ENCODE measurements around the gene SCARB1. TPM values are rescaled to one million over a fixed set of nuclear protein-coding genes. Genes with fewer than 3 reads are reported as not detected.

SCARB1 gene
- total RNA-seq, 1 experiment from 2014 or later = 106 TPM

DNA sequence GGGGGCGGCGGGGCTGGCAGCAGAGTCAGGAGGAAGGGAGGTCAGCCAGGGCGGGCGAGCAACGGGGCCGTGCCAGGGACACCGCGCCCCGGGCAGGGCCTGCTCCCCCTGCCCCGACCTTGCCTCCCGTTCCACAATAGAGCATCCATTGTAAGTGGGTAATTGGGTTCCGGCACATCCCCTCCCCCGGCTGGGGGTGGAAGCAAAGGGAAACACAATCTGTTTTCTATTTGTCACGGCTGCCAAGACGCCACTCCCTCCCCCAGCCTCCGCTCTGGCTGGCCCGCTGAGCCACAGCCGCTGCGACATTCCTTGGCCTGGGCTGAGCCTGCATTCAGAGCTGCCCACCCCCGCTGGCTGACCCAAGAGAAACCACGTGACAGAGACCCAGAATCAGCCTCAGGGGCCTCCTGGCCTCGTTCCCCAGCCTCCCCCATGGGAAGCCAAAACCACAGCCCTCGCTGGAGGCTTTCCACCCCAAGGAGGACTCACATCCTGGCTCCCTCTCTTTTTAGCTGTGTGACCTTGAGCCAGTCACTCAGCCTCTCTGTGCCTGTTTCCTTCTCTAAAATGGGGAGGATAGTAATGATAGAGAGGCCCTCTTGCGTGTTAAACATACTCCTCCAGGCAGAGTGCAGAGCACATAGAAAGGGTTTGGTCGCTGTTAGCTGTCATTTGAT, 117.6 kb downstream of the SCARB1 start:
- POLR2A ChIA-PET = no interaction called here
- no peaks in the 10 kb centered on the region for H3K27me3 ChIP-seq (replicated peaks; ENCODE audit: control insufficient read depth, insufficient read depth, low read length)
- H3K36me3 Mint-ChIP-seq (ENCODE audit: insufficient read depth, unreplicated experiment) = peaks cover 9% of the 10 kb centered on the region
- TF ChIP-seq, protein P1, sequence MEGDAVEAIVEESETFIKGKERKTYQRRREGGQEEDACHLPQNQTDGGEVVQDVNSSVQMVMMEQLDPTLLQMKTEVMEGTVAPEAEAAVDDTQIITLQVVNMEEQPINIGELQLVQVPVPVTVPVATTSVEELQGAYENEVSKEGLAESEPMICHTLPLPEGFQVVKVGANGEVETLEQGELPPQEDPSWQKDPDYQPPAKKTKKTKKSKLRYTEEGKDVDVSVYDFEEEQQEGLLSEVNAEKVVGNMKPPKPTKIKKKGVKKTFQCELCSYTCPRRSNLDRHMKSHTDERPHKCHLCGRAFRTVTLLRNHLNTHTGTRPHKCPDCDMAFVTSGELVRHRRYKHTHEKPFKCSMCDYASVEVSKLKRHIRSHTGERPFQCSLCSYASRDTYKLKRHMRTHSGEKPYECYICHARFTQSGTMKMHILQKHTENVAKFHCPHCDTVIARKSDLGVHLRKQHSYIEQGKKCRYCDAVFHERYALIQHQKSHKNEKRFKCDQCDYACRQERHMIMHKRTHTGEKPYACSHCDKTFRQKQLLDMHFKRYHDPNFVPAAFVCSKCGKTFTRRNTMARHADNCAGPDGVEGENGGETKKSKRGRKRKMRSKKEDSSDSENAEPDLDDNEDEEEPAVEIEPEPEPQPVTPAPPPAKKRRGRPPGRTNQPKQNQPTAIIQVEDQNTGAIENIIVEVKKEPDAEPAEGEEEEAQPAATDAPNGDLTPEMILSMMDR (IDR thresholded peaks at IDR 0.05; ENCODE audit: insufficient read depth in 1 of 2, low read depth in 1 of 2, low read length in 1 of 2, severe bottlenecking in 1 of 2, unreplicated experiment in 1 of 2) = no peak
- no peaks in the 10 kb centered on the region for H3K9me3 ChIP-seq
- peak; percentile 73 to 80 for DNase-seq
- H3K9me3 Mint-ChIP-seq (ENCODE audit: unreplicated experiment) = no peaks in the 10 kb centered on the region
- H3K4me3 Mint-ChIP-seq (ENCODE audit: unreplicated experiment) = no peak overlapping the region
- peaks cover 12% of the 10 kb centered on the region for H3K4me1 Mint-ChIP-seq (ENCODE audit: low read depth, unreplicated experiment)
- CTCF ChIA-PET = interaction anchor here (0.6 to 1.1 kb wide), 2 partner anchors 18 to 25 kb away, joined by 3 to 4 read pairs; no protein-coding TSS in a partner anchor
- BruUV-seq (replicated peaks) = no TSS peak
- intact Hi-C loops (cut with micrococcal nuclease; ENCODE audit: unreplicated experiment) = loop anchor here (1.0 to 2.0 kb wide), 2 partner anchors 29 to 113 kb away; no protein-coding TSS in a partner anchor
- H3K4me3 ChIP-seq (ENCODE audit: low read depth, low read length) = no peak overlapping the region
- H3K27me3 Mint-ChIP-seq (ENCODE audit: insufficient read depth, unreplicated experiment) = no peaks in the 10 kb centered on the region
- H3K4me1 ChIP-seq = peaks cover 12% of the 10 kb centered on the region
- H3K36me3 ChIP-seq (ENCODE audit: control insufficient read depth, insufficient read depth, low read length) = no peaks in the 10 kb centered on the region
- H3K27ac Mint-ChIP-seq (ENCODE audit: unreplicated experiment) = peak overlapping the region; percentile 43

DNA sequence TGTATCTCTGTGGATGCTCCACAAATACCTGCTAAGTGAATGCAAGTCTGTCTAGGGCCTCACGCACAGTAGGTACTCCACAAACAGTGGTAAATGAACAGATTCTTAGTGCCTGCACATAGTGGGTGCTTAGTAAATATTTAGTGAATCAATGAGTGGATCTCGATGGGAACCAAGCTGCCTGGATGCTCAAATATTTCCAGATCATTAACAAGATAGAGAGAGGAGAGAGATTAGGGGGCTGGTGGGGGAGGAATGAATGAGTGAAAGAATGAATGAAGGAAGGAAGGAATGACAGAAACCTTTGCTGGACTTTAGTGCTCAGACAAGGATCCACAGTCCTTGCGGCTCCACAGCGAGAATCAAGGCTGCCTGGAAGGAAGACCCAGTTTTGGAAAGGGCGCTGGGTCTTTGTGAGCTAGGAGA, 118.2 kb downstream of the SCARB1 start:
- intact Hi-C loops (cut with micrococcal nuclease; ENCODE audit: unreplicated experiment) = loop anchor here (2.0 kb wide), 1 partner anchor 29 kb away; no protein-coding TSS in a partner anchor
- ChIA-PET CTCF (interaction anchor here (0.6 kb wide), 1 partner anchor 26 kb away, joined by 3 read pairs; no protein-coding TSS in a partner anchor), POLR2A (no interaction called here)
- Mint-ChIP-seq H3K36me3 (ENCODE audit: insufficient read depth, unreplicated experiment) (peaks cover 9% of the 10 kb centered on the region), H3K4me3 (ENCODE audit: unreplicated experiment) (no peak overlapping the region), H3K27me3 (ENCODE audit: insufficient read depth, unreplicated experiment) (no peaks in the 10 kb centered on the region), H3K9me3 (ENCODE audit: unreplicated experiment) (no peaks in the 10 kb centered on the region), H3K27ac (ENCODE audit: unreplicated experiment) (peak overlapping the region; percentile 43), H3K4me1 (ENCODE audit: low read depth, unreplicated experiment) (peaks cover 12% of the 10 kb centered on the region)
- BruUV-seq (replicated peaks) = no TSS peak
- DNase-seq = no peak
- peaks cover 12% of the 10 kb centered on the region for H3K4me1 ChIP-seq
- TF ChIP-seq, protein P1 (IDR thresholded peaks at IDR 0.05; ENCODE audit: insufficient read depth in 1 of 2, low read depth in 1 of 2, low read length in 1 of 2, severe bottlenecking in 1 of 2, unreplicated experiment in 1 of 2) = no peak
- H3K9me3 ChIP-seq = no peaks in the 10 kb centered on the region
- no peak overlapping the region for H3K4me3 ChIP-seq (ENCODE audit: low read depth, low read length)
- no peaks in the 10 kb centered on the region for H3K27me3 ChIP-seq (replicated peaks; ENCODE audit: control insufficient read depth, insufficient read depth, low read length)
- no peaks in the 10 kb centered on the region for H3K36me3 ChIP-seq (ENCODE audit: control insufficient read depth, insufficient read depth, low read length)

DNA sequence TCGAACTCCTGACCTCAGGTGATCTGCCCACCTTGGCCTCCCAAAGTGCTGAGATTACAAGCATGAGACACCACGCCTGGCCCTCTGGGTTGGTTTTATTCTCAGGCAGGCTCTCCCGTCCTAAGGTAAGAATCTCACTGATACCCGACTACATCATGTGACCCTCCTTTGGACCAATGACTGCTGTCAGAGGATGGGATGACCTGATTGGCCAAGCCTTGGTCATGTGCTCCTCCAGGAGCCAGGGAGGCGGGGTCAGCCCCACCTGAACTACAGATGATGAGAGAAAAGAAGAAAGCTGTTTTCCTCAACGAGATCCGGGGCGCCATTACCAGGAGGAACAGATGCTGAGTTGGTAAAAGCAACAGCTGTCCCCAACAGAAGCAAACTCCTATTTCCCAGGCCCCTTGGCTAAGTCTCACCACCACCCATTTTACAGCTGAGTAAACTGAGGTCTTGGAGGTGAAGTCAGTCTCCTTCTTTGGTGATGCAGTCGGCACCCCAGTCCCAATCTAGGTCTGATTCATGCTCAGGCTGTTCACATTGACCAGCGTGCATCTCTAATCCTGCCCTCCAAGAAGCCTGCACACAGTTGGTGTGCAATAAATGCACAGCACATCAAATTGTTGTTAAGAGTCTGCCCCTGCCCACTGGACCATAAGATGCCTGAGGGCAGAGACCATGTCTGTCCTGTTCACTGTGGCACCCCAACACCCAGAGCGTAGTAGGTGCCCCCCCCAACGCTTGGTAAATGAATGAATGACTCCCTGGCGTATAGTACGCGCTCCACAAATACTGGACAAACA, 118.8 kb downstream of the SCARB1 start:
- TF ChIP-seq, protein P1 (IDR thresholded peaks at IDR 0.05; ENCODE audit: insufficient read depth in 1 of 2, low read depth in 1 of 2, low read length in 1 of 2, severe bottlenecking in 1 of 2, unreplicated experiment in 1 of 2) = no peak
- peak; percentile 56 to 82 for DNase-seq
- intact Hi-C loops (cut with micrococcal nuclease; ENCODE audit: unreplicated experiment) = loop anchor here (2.0 kb wide), 1 partner anchor 28 kb away; no protein-coding TSS in a partner anchor
- POLR2A ChIA-PET = no interaction called here
- peaks cover 12% of the 10 kb centered on the region for H3K4me1 Mint-ChIP-seq (ENCODE audit: low read depth, unreplicated experiment)
- H3K9me3 ChIP-seq = 0 out of 2 replicates have a peak, but pooled peaks cover under 1% of the 10 kb centered on the region
- CTCF ChIA-PET = no interaction called here
- no TSS peak for BruUV-seq (replicated peaks)
- no peaks in the 10 kb centered on the region for H3K36me3 ChIP-seq (ENCODE audit: control insufficient read depth, insufficient read depth, low read length)
- H3K4me3 ChIP-seq (ENCODE audit: low read depth, low read length) = no peak overlapping the region
- no peaks in the 10 kb centered on the region for H3K27me3 Mint-ChIP-seq (ENCODE audit: insufficient read depth, unreplicated experiment)
- peak overlapping the region; percentile 43 for H3K27ac Mint-ChIP-seq (ENCODE audit: unreplicated experiment)
- H3K27me3 ChIP-seq (replicated peaks; ENCODE audit: control insufficient read depth, insufficient read depth, low read length) = no peaks in the 10 kb centered on the region
- no peaks in the 10 kb centered on the region for H3K9me3 Mint-ChIP-seq (ENCODE audit: unreplicated experiment)
- no peak overlapping the region for H3K4me3 Mint-ChIP-seq (ENCODE audit: unreplicated experiment)
- H3K4me1 ChIP-seq = peaks cover 12% of the 10 kb centered on the region
- H3K36me3 Mint-ChIP-seq (ENCODE audit: insufficient read depth, unreplicated experiment) = peaks cover 9% of the 10 kb centered on the region
